Measurements from ENCODE around the gene KIF5C. TPM values are rescaled to one million over a fixed set of nuclear protein-coding genes. Genes with fewer than 3 reads are reported as not detected.
"Not testable (repeated sequence)": the region's sequence is repeated elsewhere in the genome, so short reads cannot be mapped to it uniquely, and the experiment has no call there.

KIF5C gene
- total RNA-seq, 1 experiment from 2014 or later, result 0.87 TPM

DNA sequence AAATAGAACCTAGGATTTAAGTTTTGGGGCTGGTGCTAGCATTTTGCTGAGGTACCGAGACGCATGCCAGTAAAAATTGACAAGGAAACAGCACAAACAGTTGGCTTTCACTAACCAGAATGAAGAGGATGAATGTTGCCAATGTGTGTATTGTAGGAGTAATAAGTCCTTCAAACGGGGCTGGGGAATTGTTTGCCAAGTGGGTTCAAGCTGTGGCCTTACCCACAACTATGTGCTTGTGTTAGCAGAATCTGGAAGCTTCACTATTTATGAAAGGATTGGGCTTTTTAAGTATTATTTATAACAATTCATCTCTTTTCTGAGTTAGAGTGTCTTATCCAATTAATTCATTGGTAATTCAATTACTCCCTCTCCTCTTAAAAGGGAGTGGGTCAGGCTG is 15.0 kb upstream of the KIF5C start:
- BruUV-seq (replicated peaks), result no TSS peak

DNA sequence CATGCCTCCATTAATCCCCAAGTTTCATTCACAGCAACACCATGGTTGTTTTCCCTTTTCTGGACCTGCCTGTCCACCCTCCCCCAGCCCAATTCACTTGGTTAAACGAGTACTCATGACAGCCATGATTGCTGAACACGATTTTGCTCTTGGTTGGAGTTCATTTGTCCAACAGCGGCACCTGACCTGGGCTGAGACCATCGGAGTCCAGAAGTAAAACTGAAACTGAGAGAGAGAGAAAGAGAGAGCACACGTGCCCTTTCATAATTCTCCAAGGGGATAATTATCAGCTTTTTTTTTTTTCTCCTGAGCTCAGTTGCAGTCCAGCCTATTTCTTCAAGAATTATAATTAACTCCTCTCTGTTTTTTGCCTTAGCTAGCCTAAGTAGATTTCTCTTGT is 13.7 kb upstream of the KIF5C start:
- Mint-ChIP-seq H3K36me3 (ENCODE audit: insufficient read depth, unreplicated experiment) (no peaks in the 10 kb centered on the region), H3K9me3 (ENCODE audit: low read depth, unreplicated experiment) (no peaks in the 10 kb centered on the region), H3K27me3 (ENCODE audit: unreplicated experiment) (peaks cover 75% of the 10 kb centered on the region), H3K27ac (ENCODE audit: unreplicated experiment) (no peak overlapping the region), H3K4me3 (ENCODE audit: low read depth, unreplicated experiment) (no peak overlapping the region), H3K4me1 (ENCODE audit: low read depth, unreplicated experiment) (no peaks in the 10 kb centered on the region)
- no TSS peak for BruUV-seq (replicated peaks)
- TF ChIP-seq, protein P1, sequence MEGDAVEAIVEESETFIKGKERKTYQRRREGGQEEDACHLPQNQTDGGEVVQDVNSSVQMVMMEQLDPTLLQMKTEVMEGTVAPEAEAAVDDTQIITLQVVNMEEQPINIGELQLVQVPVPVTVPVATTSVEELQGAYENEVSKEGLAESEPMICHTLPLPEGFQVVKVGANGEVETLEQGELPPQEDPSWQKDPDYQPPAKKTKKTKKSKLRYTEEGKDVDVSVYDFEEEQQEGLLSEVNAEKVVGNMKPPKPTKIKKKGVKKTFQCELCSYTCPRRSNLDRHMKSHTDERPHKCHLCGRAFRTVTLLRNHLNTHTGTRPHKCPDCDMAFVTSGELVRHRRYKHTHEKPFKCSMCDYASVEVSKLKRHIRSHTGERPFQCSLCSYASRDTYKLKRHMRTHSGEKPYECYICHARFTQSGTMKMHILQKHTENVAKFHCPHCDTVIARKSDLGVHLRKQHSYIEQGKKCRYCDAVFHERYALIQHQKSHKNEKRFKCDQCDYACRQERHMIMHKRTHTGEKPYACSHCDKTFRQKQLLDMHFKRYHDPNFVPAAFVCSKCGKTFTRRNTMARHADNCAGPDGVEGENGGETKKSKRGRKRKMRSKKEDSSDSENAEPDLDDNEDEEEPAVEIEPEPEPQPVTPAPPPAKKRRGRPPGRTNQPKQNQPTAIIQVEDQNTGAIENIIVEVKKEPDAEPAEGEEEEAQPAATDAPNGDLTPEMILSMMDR (IDR thresholded peaks at IDR 0.05; ENCODE audit: unreplicated experiment), result no peak
- no peak for DNase-seq
- CTCF ChIA-PET, result no interaction called here
- intact Hi-C loops (cut with micrococcal nuclease; ENCODE audit: unreplicated experiment), result no loop called here

More for the DNA sequence above, 15.0 kb upstream of the KIF5C start:
- no peaks in the 10 kb centered on the region for H3K4me1 Mint-ChIP-seq (ENCODE audit: low read depth, unreplicated experiment)
- H3K4me3 Mint-ChIP-seq (ENCODE audit: low read depth, unreplicated experiment), result no peak overlapping the region
- H3K36me3 Mint-ChIP-seq (ENCODE audit: insufficient read depth, unreplicated experiment), result no peaks in the 10 kb centered on the region
- H3K27me3 Mint-ChIP-seq (ENCODE audit: unreplicated experiment), result peaks cover 75% of the 10 kb centered on the region
- H3K9me3 Mint-ChIP-seq (ENCODE audit: low read depth, unreplicated experiment), result no peaks in the 10 kb centered on the region
- DNase-seq, result no peak
- CTCF ChIA-PET, result interaction anchor here (0.6 kb wide), 1 partner anchor 839 kb away, joined by 3 read pairs; the partner anchor contains the start of genes MBD5 and ORC4
- no peak overlapping the region for H3K27ac Mint-ChIP-seq (ENCODE audit: unreplicated experiment)
- TF ChIP-seq, protein P1 (IDR thresholded peaks at IDR 0.05; ENCODE audit: unreplicated experiment), result no peak
- intact Hi-C loops (cut with micrococcal nuclease; ENCODE audit: unreplicated experiment), result no loop called here

DNA sequence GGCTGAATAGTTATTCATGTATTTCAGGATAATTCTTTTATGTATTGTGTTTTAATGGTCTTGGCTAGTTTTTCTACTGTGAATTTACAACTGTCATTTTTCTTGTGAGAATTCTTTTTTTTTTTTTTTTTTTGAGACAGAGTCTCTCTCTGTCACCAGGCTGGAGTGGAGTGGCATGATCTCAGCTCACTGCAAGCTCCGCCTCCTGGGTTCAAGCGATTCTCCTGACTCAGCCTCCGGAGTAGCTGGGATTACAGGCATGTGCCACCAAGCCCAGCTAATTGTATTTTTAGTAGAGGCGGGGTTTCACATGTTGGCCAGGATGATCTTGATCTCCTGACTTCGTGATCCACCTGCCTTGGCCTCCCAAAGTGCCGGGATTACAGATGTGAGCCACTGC is 12.5 kb upstream of the KIF5C start:
- H3K9me3 Mint-ChIP-seq (ENCODE audit: low read depth, unreplicated experiment); H3K36me3 Mint-ChIP-seq (ENCODE audit: insufficient read depth, unreplicated experiment); CTCF ChIA-PET; H3K4me1 Mint-ChIP-seq (ENCODE audit: low read depth, unreplicated experiment); intact Hi-C loops (cut with micrococcal nuclease; ENCODE audit: unreplicated experiment); H3K4me3 Mint-ChIP-seq (ENCODE audit: low read depth, unreplicated experiment); BruUV-seq (replicated peaks); DNase-seq; H3K27ac Mint-ChIP-seq (ENCODE audit: unreplicated experiment): not testable (repeated sequence)
- H3K27me3 Mint-ChIP-seq (ENCODE audit: unreplicated experiment), result peaks cover 75% of the 10 kb centered on the region

GRCh38 chr2:148865512-148865911 is 9.5 kb upstream of the KIF5C start:
- TF ChIP-seq, protein P1 (IDR thresholded peaks at IDR 0.05; ENCODE audit: unreplicated experiment), result no peak
- intact Hi-C loops (cut with micrococcal nuclease; ENCODE audit: unreplicated experiment), result no loop called here
- Mint-ChIP-seq H3K4me3 (ENCODE audit: low read depth, unreplicated experiment) (no peak overlapping the region), H3K36me3 (ENCODE audit: insufficient read depth, unreplicated experiment) (no peaks in the 10 kb centered on the region), H3K9me3 (ENCODE audit: low read depth, unreplicated experiment) (peaks cover 3% of the 10 kb centered on the region), H3K27ac (ENCODE audit: unreplicated experiment) (no peak overlapping the region), H3K27me3 (ENCODE audit: unreplicated experiment) (peaks cover 51% of the 10 kb centered on the region), H3K4me1 (ENCODE audit: low read depth, unreplicated experiment) (peaks cover 9% of the 10 kb centered on the region)
- BruUV-seq (replicated peaks), result no TSS peak
- CTCF ChIA-PET, result no interaction called here
- no peak for DNase-seq

DNA sequence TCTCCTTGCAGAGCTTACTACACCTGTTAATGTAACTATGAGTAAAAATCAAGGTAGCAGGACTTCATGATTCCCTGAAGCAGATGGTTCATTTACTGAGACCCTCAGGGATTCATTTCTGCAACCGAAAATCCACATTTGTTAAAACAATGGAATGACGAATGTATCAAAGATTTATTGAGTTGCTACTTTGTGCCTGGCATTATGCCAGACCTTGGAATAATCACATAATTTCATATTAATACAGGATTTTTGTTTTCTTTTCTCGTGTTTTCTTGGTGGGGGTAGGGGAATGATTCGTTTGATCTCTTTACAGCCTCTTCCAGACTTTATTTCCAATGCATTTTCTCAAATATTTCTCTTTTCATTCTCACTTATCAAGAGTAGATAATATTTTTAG is 8.9 kb upstream of the KIF5C start:
- intact Hi-C loops (cut with micrococcal nuclease; ENCODE audit: unreplicated experiment), result no loop called here
- no peak for DNase-seq
- TF ChIP-seq, protein P1 (IDR thresholded peaks at IDR 0.05; ENCODE audit: unreplicated experiment), result no peak
- Mint-ChIP-seq H3K36me3 (ENCODE audit: insufficient read depth, unreplicated experiment) (no peaks in the 10 kb centered on the region), H3K4me3 (ENCODE audit: low read depth, unreplicated experiment) (no peak overlapping the region), H3K27me3 (ENCODE audit: unreplicated experiment) (peaks cover 47% of the 10 kb centered on the region), H3K9me3 (ENCODE audit: low read depth, unreplicated experiment) (peaks cover 3% of the 10 kb centered on the region), H3K4me1 (ENCODE audit: low read depth, unreplicated experiment) (peaks cover 9% of the 10 kb centered on the region), H3K27ac (ENCODE audit: unreplicated experiment) (no peak overlapping the region)
- CTCF ChIA-PET, result no interaction called here
- no TSS peak for BruUV-seq (replicated peaks)

Measured in Calu3 (cell line).